Measurements from ENCODE around the gene ARAF. TPM values are rescaled to one million over a fixed set of nuclear protein-coding genes. Genes with fewer than 3 reads are reported as not detected.

ARAF gene
- total and polyA plus RNA-seq, 2 donors, result 24.3 to 84.9 TPM

DNA sequence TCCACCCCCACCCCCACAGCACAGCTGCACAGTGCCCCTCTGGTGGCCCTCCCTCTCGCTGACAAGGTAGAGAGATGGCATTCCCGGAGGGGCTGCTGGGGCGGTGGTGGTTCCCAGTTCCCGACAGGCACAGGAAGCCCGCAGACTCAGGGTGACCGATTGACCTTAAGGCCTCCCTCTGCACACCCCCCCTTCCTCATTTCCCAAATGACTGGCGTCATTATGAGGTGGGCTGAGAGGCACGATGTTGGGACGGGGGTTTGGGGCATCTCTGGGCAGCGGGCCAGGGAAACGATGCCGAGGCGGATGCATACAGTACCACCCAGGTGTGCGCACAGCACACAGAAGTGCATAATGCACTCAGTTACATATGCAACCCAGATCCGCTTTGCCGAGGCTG lies 17.7 kb downstream of the ARAF start:
- WGBS, result 34% methylated on average over 16 of the region's 16 CpGs

DNA sequence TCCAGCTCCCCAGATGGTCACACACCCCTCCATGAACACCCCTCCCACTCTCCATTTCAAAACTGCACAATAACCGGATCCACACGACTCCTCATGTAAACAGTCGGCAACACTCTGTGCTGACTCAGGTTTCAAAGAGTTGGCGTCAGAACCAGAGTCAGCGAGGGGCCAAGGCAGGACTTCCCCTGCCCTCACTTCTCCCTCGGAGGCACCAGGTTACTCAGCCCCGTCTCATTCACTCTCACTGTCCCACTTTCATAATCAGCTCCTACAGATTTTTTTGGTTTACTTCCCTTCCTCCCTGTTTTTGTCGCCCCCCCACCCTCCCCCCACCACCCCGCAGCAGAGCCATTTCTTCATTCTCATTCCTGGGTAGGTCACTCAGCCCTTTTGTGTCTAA lies 18.5 kb downstream of the ARAF start:
- H3K27ac ChIP-seq (ENCODE audit: low read depth in 1 of 2, low read length in 1 of 2), result no peak overlapping the region
- peaks cover 0 to 1% of the 10 kb centered on the region in 2 donors for H3K27me3 ChIP-seq (ENCODE audit: control insufficient read depth in 2 of 2, insufficient read depth in 1 of 2, low read length in 1 of 2)

More for the DNA sequence above, 17.7 kb downstream of the ARAF start:
- Histone ChIP-seq H3K9me3 (ENCODE audit: control insufficient read depth in 2 of 2, insufficient read depth in 1 of 2, low read length in 1 of 2) (no peaks in the 10 kb centered on the region), H3K27ac (ENCODE audit: low read depth in 1 of 2, low read length in 1 of 2) (no peak overlapping the region), H3K4me1 (ENCODE audit: control insufficient read depth in 2 of 2, insufficient read depth in 2 of 2, low read length in 2 of 2) (peaks cover 3 to 15% of the 10 kb centered on the region in 2 donors), H3K36me3 (ENCODE audit: control insufficient read depth in 2 of 2, insufficient read depth in 2 of 2, low read length in 1 of 2) (no peaks in the 10 kb centered on the region), H3K4me3 (ENCODE audit: low read length in 2 of 2) (no peak overlapping the region), H3K27me3 (ENCODE audit: control insufficient read depth in 2 of 2, insufficient read depth in 1 of 2, low read length in 1 of 2) (peaks cover 0 to 6% of the 10 kb centered on the region in 2 donors)
- no peak for DNase-seq (ENCODE audit: low read depth in 6 of 9, low spot score in 9 of 9)

DNA sequence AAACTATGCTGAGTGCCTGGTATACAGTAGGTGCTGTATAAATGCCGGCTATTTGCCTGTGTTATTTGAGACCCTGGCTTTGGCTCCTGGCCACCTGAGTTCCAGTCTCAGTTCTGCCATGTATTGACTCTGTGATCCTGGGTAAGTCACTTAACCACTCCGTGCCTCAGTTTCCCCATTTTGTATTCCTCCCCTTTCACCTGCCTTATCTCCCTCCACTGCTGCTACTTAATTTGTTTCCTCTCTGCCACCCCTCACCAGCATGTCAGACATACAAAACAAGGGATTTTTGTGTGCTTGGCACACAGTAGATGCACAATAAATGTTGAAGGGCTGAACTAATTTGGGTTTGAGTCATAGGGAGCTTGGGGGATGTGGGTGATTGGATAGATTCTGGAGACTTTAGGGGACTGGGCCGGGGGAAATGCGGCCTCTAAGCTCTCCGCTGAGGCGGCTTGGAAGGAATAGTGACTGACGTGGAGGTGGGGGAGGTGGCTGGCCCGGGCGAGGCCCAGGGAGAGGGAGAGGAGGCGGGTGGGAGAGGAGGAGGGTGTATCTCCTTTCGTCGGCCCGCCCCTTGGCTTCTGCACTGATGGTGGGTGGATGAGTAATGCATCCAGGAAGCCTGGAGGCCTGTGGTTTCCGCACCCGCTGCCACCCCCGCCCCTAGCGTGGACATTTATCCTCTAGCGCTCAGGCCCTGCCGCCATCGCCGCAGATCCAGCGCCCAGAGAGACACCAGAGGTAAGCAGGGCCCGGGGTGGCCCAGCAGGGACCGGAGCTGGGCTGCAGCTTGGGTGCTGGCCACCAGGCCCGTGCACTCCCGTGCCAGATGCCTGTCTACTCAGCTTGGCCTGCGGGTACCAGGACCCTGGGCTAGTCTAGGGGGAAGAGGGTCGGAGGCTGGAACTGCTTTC lies 21.0 kb downstream of the ARAF start, which contains the start of gene TIMP1:
Gene TIMP1, plus strand, starts transcription at position 706 of the 917 bp plus-strand sequence. CDS start 980 bp downstream, outside the sequence.
- H3K4me1 ChIP-seq (ENCODE audit: control insufficient read depth in 2 of 2, insufficient read depth in 2 of 2, low read length in 2 of 2), result peaks cover 3 to 11% of the 10 kb centered on the region in 2 donors
- peak within 1 kb of the TSS; percentile 32 to 35 for H3K4me3 ChIP-seq (ENCODE audit: low read length in 2 of 2)
- no peaks in the 10 kb centered on the region for H3K9me3 ChIP-seq (ENCODE audit: control insufficient read depth in 2 of 2, insufficient read depth in 1 of 2, low read length in 1 of 2)
- no peaks in the 10 kb centered on the region for H3K36me3 ChIP-seq (ENCODE audit: control insufficient read depth in 2 of 2, insufficient read depth in 2 of 2, low read length in 1 of 2)
- no peaks in the 10 kb centered on the region for H3K27me3 ChIP-seq (ENCODE audit: control insufficient read depth in 2 of 2, insufficient read depth in 1 of 2, low read length in 1 of 2)
- H3K27ac ChIP-seq (ENCODE audit: low read depth in 1 of 2, low read length in 1 of 2), result peak within 1 kb of the TSS in 1 of 2 donors; percentile 64
- DNase-seq (ENCODE audit: low read depth in 6 of 9, low spot score in 9 of 9), result peak in 3 of 9 donors; percentile 33 to 66 (median 33)
- WGBS, result 5% methylated on average over 28 of the region's 28 CpGs

More for the DNA sequence above, 18.5 kb downstream of the ARAF start:
- Histone ChIP-seq H3K4me1 (ENCODE audit: control insufficient read depth in 2 of 2, insufficient read depth in 2 of 2, low read length in 2 of 2) (peaks cover 3 to 15% of the 10 kb centered on the region in 2 donors), H3K4me3 (ENCODE audit: low read length in 2 of 2) (no peak overlapping the region), H3K36me3 (ENCODE audit: control insufficient read depth in 2 of 2, insufficient read depth in 2 of 2, low read length in 1 of 2) (no peaks in the 10 kb centered on the region), H3K9me3 (ENCODE audit: control insufficient read depth in 2 of 2, insufficient read depth in 1 of 2, low read length in 1 of 2) (no peaks in the 10 kb centered on the region)
- WGBS, result 79% methylated on average over 9 of the region's 9 CpGs
- DNase-seq (ENCODE audit: low read depth in 6 of 9, low spot score in 9 of 9), result no peak

DNA sequence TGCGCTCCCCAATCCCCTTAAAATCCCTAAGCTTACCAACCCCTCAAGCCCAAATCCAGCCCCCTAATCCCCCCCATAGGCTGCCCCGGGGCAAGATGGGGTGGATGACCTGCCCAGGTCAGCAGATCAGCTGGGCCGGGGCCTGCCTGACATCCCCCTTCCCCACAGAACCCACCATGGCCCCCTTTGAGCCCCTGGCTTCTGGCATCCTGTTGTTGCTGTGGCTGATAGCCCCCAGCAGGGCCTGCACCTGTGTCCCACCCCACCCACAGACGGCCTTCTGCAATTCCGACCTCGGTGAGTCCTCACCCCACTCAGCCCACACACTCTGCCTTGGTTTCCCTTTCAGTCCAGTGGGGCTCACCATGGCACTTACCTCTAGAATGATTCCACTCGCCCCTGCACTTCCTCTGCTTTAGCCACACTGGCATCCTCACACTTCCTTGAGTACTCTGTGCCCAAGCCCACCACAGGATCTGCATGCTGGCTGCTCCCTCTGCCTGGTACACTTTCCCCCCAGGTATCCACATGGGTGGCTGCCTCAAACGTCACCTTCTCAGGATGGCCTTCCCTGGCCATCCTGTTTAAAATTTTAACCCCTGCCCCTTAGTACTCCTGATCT lies 22.3 kb downstream of the ARAF start:
- no peak for DNase-seq (ENCODE audit: low read depth in 6 of 9, low spot score in 9 of 9)
- Histone ChIP-seq H3K4me1 (ENCODE audit: control insufficient read depth in 2 of 2, insufficient read depth in 2 of 2, low read length in 2 of 2) (peaks cover 3 to 11% of the 10 kb centered on the region in 2 donors), H3K4me3 (ENCODE audit: low read length in 2 of 2) (no peak overlapping the region), H3K27me3 (ENCODE audit: control insufficient read depth in 2 of 2, insufficient read depth in 1 of 2, low read length in 1 of 2) (no peaks in the 10 kb centered on the region), H3K36me3 (ENCODE audit: control insufficient read depth in 2 of 2, insufficient read depth in 2 of 2, low read length in 1 of 2) (no peaks in the 10 kb centered on the region), H3K27ac (ENCODE audit: low read depth in 1 of 2, low read length in 1 of 2) (no peak overlapping the region), H3K9me3 (ENCODE audit: control insufficient read depth in 2 of 2, insufficient read depth in 1 of 2, low read length in 1 of 2) (no peaks in the 10 kb centered on the region)
- 33% methylated on average over 8 of the region's 8 CpGs for whole genome bisulfite sequencing

DNA sequence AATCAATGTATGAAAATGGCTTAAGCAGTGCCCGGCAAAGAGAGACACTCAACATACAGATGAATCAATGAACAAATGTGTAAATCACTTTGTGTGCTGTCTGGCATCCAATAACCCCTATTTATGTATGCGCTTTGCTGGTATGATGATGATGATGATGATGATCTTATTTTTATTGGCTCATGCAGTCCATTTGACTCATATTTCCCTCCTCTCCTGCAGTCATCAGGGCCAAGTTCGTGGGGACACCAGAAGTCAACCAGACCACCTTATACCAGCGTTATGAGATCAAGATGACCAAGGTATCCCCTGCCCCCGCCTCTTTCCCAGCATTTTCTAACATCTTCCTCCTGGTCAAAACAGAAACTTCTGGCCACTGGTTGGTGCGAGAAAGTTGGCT lies 23.7 kb downstream of the ARAF start:
- H3K4me3 ChIP-seq (ENCODE audit: low read length in 2 of 2), result no peak overlapping the region
- peaks cover 3 to 11% of the 10 kb centered on the region in 2 donors for H3K4me1 ChIP-seq (ENCODE audit: control insufficient read depth in 2 of 2, insufficient read depth in 2 of 2, low read length in 2 of 2)
- no peaks in the 10 kb centered on the region for H3K36me3 ChIP-seq (ENCODE audit: control insufficient read depth in 2 of 2, insufficient read depth in 2 of 2, low read length in 1 of 2)
- no peaks in the 10 kb centered on the region for H3K9me3 ChIP-seq (ENCODE audit: control insufficient read depth in 2 of 2, insufficient read depth in 1 of 2, low read length in 1 of 2)
- DNase-seq (ENCODE audit: low read depth in 6 of 9, low spot score in 9 of 9), result no peak
- H3K27me3 ChIP-seq (ENCODE audit: control insufficient read depth in 2 of 2, insufficient read depth in 1 of 2, low read length in 1 of 2), result no peaks in the 10 kb centered on the region
- 99% methylated on average over 6 of the region's 6 CpGs for WGBS
- no peak overlapping the region for H3K27ac ChIP-seq (ENCODE audit: low read depth in 1 of 2, low read length in 1 of 2)

DNA sequence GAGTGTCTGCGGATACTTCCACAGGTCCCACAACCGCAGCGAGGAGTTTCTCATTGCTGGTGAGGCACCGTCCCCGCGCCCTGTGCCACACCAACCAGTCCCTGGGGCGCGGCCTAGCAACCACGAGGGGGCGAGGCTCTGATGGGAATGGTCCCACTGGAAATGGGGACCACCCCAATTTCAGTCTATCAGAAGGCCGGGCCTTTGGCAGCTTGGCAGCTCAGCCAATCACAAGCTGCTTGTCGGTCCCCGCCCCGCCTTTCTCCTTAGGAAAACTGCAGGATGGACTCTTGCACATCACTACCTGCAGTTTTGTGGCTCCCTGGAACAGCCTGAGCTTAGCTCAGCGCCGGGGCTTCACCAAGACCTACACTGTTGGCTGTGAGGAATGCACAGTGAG lies 24.3 kb downstream of the ARAF start:
- no peak overlapping the region for H3K4me3 ChIP-seq (ENCODE audit: low read length in 2 of 2)
- no peaks in the 10 kb centered on the region for H3K9me3 ChIP-seq (ENCODE audit: control insufficient read depth in 2 of 2, insufficient read depth in 1 of 2, low read length in 1 of 2)
- WGBS, result 96% methylated on average over 16 of the region's 16 CpGs
- H3K4me1 ChIP-seq (ENCODE audit: control insufficient read depth in 2 of 2, insufficient read depth in 2 of 2, low read length in 2 of 2), result peaks cover 3 to 11% of the 10 kb centered on the region in 2 donors
- no peak for DNase-seq (ENCODE audit: low read depth in 6 of 9, low spot score in 9 of 9)
- H3K36me3 ChIP-seq (ENCODE audit: control insufficient read depth in 2 of 2, insufficient read depth in 2 of 2, low read length in 1 of 2), result no peaks in the 10 kb centered on the region
- no peaks in the 10 kb centered on the region for H3K27me3 ChIP-seq (ENCODE audit: control insufficient read depth in 2 of 2, insufficient read depth in 1 of 2, low read length in 1 of 2)
- no peak overlapping the region for H3K27ac ChIP-seq (ENCODE audit: low read depth in 1 of 2, low read length in 1 of 2)

DNA sequence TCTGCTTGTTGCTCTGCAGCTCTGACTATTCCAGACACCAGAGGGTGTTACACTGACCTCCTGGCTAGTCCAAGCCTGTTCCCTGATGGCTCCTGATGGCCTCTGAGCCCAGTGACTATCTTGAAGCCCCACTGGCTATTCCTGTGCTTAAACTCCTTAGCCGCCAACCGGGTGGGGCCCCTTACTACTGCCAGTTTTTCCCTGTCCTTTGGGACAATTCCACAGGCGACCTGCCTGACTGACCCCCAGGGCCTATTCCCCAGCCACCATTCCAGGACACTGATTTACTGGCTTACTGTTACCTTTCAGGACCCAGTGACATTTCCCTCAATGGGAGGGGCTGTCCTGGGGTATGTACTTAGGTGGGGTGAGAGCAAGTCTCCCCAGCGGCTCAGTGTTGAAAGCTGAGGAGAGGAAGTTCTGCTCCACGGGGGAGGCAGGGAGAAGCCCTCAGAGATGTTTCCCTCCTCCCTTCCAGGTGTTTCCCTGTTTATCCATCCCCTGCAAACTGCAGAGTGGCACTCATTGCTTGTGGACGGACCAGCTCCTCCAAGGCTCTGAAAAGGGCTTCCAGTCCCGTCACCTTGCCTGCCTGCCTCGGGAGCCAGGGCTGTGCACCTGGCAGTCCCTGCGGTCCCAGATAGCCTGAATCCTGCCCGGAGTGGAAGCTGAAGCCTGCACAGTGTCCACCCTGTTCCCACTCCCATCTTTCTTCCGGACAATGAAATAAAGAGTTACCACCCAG lies 25.2 kb downstream of the ARAF start:
- Histone ChIP-seq H3K27ac (ENCODE audit: low read depth in 1 of 2, low read length in 1 of 2) (no peak overlapping the region), H3K9me3 (ENCODE audit: control insufficient read depth in 2 of 2, insufficient read depth in 1 of 2, low read length in 1 of 2) (no peaks in the 10 kb centered on the region), H3K27me3 (ENCODE audit: control insufficient read depth in 2 of 2, insufficient read depth in 1 of 2, low read length in 1 of 2) (no peaks in the 10 kb centered on the region), H3K4me1 (ENCODE audit: control insufficient read depth in 2 of 2, insufficient read depth in 2 of 2, low read length in 2 of 2) (peaks cover 3 to 11% of the 10 kb centered on the region in 2 donors), H3K36me3 (ENCODE audit: control insufficient read depth in 2 of 2, insufficient read depth in 2 of 2, low read length in 1 of 2) (no peaks in the 10 kb centered on the region), H3K4me3 (ENCODE audit: low read length in 2 of 2) (no peak overlapping the region)
- no peak for DNase-seq (ENCODE audit: low read depth in 6 of 9, low spot score in 9 of 9)
- 94% methylated on average over 11 of the region's 11 CpGs for WGBS

DNA sequence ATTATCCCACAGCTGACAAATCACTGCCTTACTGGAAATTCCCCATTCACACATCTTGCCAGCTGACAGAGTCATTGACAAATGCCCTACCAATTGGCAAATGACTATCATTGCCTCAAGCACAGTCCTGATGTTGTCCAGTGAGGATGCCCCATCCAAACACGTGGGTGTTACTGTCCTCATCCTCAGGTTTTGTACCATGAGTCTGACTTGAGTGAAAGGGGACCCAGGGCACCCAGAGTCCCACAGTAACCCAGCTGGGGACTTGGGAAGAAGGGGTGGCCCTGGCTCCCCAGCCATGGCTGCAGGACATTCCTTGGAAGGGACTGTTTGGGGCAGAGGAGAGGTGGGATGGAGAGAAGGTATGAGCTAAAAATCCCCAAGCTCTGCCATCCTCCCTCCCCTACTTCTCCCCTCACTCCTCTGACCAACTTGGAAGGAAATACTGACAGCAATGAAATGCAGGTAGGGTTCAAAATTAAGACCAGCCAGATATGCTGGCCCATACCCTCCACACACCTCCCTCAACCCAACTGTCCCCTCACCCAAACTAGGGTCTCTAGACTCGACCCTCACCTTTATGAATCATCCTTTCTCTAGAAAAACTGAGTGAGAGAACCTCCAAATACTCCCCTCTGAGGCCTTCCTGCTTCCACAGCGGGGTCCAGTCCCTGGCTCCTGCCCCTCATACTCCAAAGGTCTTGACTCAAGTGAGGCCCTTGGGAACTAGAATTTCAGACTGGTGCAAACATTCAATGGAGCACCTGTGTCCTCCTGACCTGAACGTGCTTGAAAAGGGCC lies 26.3 kb downstream of the ARAF start:
- H3K9me3 ChIP-seq (ENCODE audit: control insufficient read depth in 2 of 2, insufficient read depth in 1 of 2, low read length in 1 of 2), result no peaks in the 10 kb centered on the region
- WGBS, result 60% methylated on average over 4 of the region's 4 CpGs
- H3K27me3 ChIP-seq (ENCODE audit: control insufficient read depth in 2 of 2, insufficient read depth in 1 of 2, low read length in 1 of 2), result no peaks in the 10 kb centered on the region
- no peak for DNase-seq (ENCODE audit: low read depth in 6 of 9, low spot score in 9 of 9)
- H3K36me3 ChIP-seq (ENCODE audit: control insufficient read depth in 2 of 2, insufficient read depth in 2 of 2, low read length in 1 of 2), result no peaks in the 10 kb centered on the region
- peaks cover 0 to 1% of the 10 kb centered on the region in 2 donors for H3K4me1 ChIP-seq (ENCODE audit: control insufficient read depth in 2 of 2, insufficient read depth in 2 of 2, low read length in 2 of 2)
- no peak overlapping the region for H3K4me3 ChIP-seq (ENCODE audit: low read length in 2 of 2)
- no peak overlapping the region for H3K27ac ChIP-seq (ENCODE audit: low read depth in 1 of 2, low read length in 1 of 2)

Data from thymus (tissue), 11 donors.